Neural cell (in vitro differentiated cells): ENCODE results near the gene UBXN4. TPM values are rescaled to one million over a fixed set of nuclear protein-coding genes. Genes with fewer than 3 reads are reported as not detected.
"Not testable (repeated sequence)": the region's sequence is repeated elsewhere in the genome, so short reads cannot be mapped to it uniquely, and the experiment has no call there.

Experiments
- H2AFZ ChIP-seq: fragments of 200-600, 300-800 bp; sonication (generic), shearing (Covaris generic); 2 replicates; pipeline ENCODE4 v1.6.0; 2014; ENCODE audit warnings: low read depth, mild to moderate bottlenecking, antibody characterized with exemption, low read length, moderate library complexity
- H3F3A ChIP-seq: fragments of 200-600 bp; shearing (Covaris generic); 2 replicates; pipeline ENCODE4 v1.6.1; 2016; ENCODE audit warnings: mild to moderate bottlenecking, moderate library complexity, mixed read lengths, antibody characterized with exemption, low read length; ENCODE audit not compliant: insufficient read depth, poor library complexity, severe bottlenecking
- H3K27ac ChIP-seq: fragments of 200-600, 300-800 bp; sonication (generic), shearing (Covaris generic); 2 replicates; pipeline ENCODE4 v1.5.1; 2014; ENCODE audit warnings: mild to moderate bottlenecking, low read length, moderate library complexity
- H3K27me3 ChIP-seq: fragments of 300-800, 200-600 bp; sonication (generic), shearing (Covaris generic); 2 replicates; pipeline ENCODE4 v1.6.0; 2014; ENCODE audit warnings: mild to moderate bottlenecking, low read depth, low read length, moderate library complexity; ENCODE audit not compliant: insufficient read depth
- H3K36me3 ChIP-seq: fragments of 300-800, 200-600 bp; sonication (generic), shearing (Covaris generic); 2 replicates; pipeline ENCODE4 v1.5.1; 2014; ENCODE audit warnings: mild to moderate bottlenecking, antibody characterized with exemption, low read length, moderate library complexity; ENCODE audit not compliant: insufficient read depth
- H3K4me2 ChIP-seq: fragments of 300-800, 200-600 bp; sonication (generic), shearing (Covaris generic); 2 replicates; pipeline ENCODE4 v1.6.0; 2014; ENCODE audit warnings: mild to moderate bottlenecking, low read length
- H3K4me3 ChIP-seq: fragments of 300-800, 200-600 bp; sonication (generic), shearing (Covaris generic); 2 replicates; pipeline ENCODE4 v1.5.1; 2014; ENCODE audit warnings: mild to moderate bottlenecking, low read length, moderate library complexity
- H3K79me2 ChIP-seq: fragments of 200-600 bp; shearing (Covaris generic); replicated peaks from 2 replicates; pipeline ENCODE4 v1.6.0; 2014; ENCODE audit warnings: mild to moderate bottlenecking, low read length, moderate library complexity; ENCODE audit not compliant: insufficient read depth
- H3K9ac ChIP-seq: fragments of 300-800, 200-600 bp; sonication (generic), shearing (Covaris generic); 2 replicates; pipeline ENCODE4 v1.6.1; 2016; ENCODE audit warnings: mild to moderate bottlenecking, low read length, mixed read lengths
- H3K9me2 ChIP-seq: fragments of 200-600 bp; shearing (Covaris generic); 2 replicates; pipeline ENCODE4 v1.6.1; 2016; ENCODE audit warnings: mild to moderate bottlenecking, low read length, mixed read lengths; ENCODE audit not compliant: insufficient read depth
- H3K9me3 ChIP-seq: fragments of 200-600, 300-800 bp; sonication (generic), shearing (Covaris generic); 2 replicates; pipeline ENCODE4 v1.6.1; 2016; ENCODE audit warnings: mild to moderate bottlenecking, mixed run types, low read length, moderate library complexity, mixed read lengths
- H4K20me1 ChIP-seq: fragments of 200-600 bp; shearing (Covaris generic); 2 replicates; pipeline ENCODE4 v1.6.1; 2016; ENCODE audit warnings: mild to moderate bottlenecking, mixed run types; ENCODE audit not compliant: insufficient read depth
- CTCF ChIP-seq: fragments of 450-650 bp; IDR thresholded peaks from 2 replicates; pipeline ENCODE4 v1.5.1; 2014; ENCODE audit warnings: antibody characterized with exemption, mild to moderate bottlenecking, moderate library complexity; ENCODE audit not compliant: poor library complexity, severe bottlenecking
- EP300 ChIP-seq: fragments of 450-650 bp; conservative IDR thresholded peaks from 2 replicates; pipeline ENCODE4 v1.6.1; 2014; ENCODE audit warnings: antibody characterized with exemption, mild to moderate bottlenecking, moderate library complexity; ENCODE audit not compliant: poor library complexity, severe bottlenecking
- EZH2 ChIP-seq: fragments of 200-600, 300-800 bp; shearing (Covaris generic), sonication (generic); IDR thresholded peaks from 2 replicates; pipeline ENCODE4 v1.6.1; 2014; ENCODE audit warnings: antibody characterized with exemption, low read length, borderline replicate concordance, mild to moderate bottlenecking; ENCODE audit not compliant: insufficient read depth, poor library complexity, severe bottlenecking
- MXI1 ChIP-seq: fragments of 450-650 bp; conservative IDR thresholded peaks from 2 replicates; pipeline ENCODE4 v1.6.1; 2014; ENCODE audit warnings: antibody characterized with exemption, mild to moderate bottlenecking; ENCODE audit not compliant: poor library complexity, severe bottlenecking
- POLR2AphosphoS5 ChIP-seq: IDR thresholded peaks from 2 replicates; pipeline ENCODE4 v1.6.1; 2012
- RAD21 ChIP-seq: fragments of 450-650 bp; conservative IDR thresholded peaks from 2 replicates; pipeline ENCODE4 v1.6.1; 2014; ENCODE audit warnings: antibody characterized with exemption, mild to moderate bottlenecking, moderate library complexity
- REST ChIP-seq: IDR thresholded peaks from 2 replicates; pipeline ENCODE4 v1.6.1; 2012; ENCODE audit warnings: borderline replicate concordance
- SMC3 ChIP-seq: fragments of 450-650 bp; conservative IDR thresholded peaks from 2 replicates; pipeline ENCODE4 v1.6.1; 2014; ENCODE audit warnings: antibody characterized with exemption, mild to moderate bottlenecking, moderate library complexity; ENCODE audit not compliant: poor library complexity
- TAF1 ChIP-seq: IDR thresholded peaks from 2 replicates; pipeline ENCODE4 v1.6.1; 2012; ENCODE audit warnings: low read depth
- polyA plus RNA-seq: library from polyadenylated mRNA; depleted of rRNA; stranded (reverse); fragments of >200 nt; gene quantifications from 2 replicates; pipeline ENCODE4 v1.2.3, GENCODE V29; 2014

Gene UBXN4
- polyA plus RNA-seq, 1 donor from 2014 or later: 158 TPM

DNA sequence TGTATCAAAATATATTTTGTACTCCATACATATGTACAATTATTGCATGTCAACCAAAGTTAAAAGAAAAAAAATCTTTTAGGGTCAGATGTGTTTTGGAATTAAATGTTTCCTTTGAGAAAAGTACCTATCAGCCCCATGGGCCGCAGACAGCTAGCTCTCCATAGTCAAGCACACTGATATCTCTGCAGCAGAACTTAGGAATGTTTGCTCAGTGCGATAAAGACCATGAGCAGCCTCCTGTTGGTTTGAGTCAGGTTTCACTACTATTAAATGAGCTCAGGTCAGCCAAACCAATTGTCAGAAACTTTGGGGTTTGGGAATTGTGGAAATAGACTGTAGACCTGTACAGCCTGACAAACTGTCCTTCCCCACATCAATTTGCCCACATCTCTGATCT, 61.6 kb downstream of the UBXN4 start:
- Histone ChIP-seq H3K4me3 (no peak overlapping the region), H3K9ac (no peak overlapping the region), H3K27ac (no peak overlapping the region), H3K79me2 (no peaks in the 10 kb centered on the region), H3K9me3 (peaks cover 5% of the 10 kb centered on the region), H2AFZ (no peak overlapping the region), H3K27me3 (no peaks in the 10 kb centered on the region), H3K9me2 (no peaks in the 10 kb centered on the region), H3K36me3 (no peaks in the 10 kb centered on the region), H4K20me1 (no peaks in the 10 kb centered on the region), H3K4me2 (no peak overlapping the region), H3F3A (no peaks in the 10 kb centered on the region)
- no peak for TF ChIP-seq EP300

GRCh38 chr2:135807874-135808273, 66.2 kb downstream of the UBXN4 start:
- not testable (repeated sequence) for H3K4me2 ChIP-seq, H3K9me3 ChIP-seq, H3K27ac ChIP-seq, H4K20me1 ChIP-seq, H3K9me2 ChIP-seq, H3F3A ChIP-seq, H3K79me2 ChIP-seq, H3K4me3 ChIP-seq, H3K27me3 ChIP-seq, H2AFZ ChIP-seq, H3K9ac ChIP-seq, H3K36me3 ChIP-seq

- Histone ChIP-seq H3K4me2 (no peak overlapping the region), H3K9me2 (no peaks in the 10 kb centered on the region), H2AFZ (no peak overlapping the region), H3F3A (no peaks in the 10 kb centered on the region), H3K79me2 (no peaks in the 10 kb centered on the region), H3K4me3 (no peak overlapping the region), H3K36me3 (no peaks in the 10 kb centered on the region), H3K9ac (no peak overlapping the region), H3K27me3 (no peaks in the 10 kb centered on the region), H3K27ac (no peak overlapping the region), H3K9me3 (no peaks in the 10 kb centered on the region), H4K20me1 (no peaks in the 10 kb centered on the region)
- TF ChIP-seq CTCF: no peak
- no peak for TF ChIP-seq RAD21
- TF ChIP-seq REST: no peak
- TF ChIP-seq MXI1: no peak
- TF ChIP-seq EP300: no peak
- no peak for TF ChIP-seq TAF1
- no peak for TF ChIP-seq EZH2
- no peak for TF ChIP-seq POLR2AphosphoS5
- TF ChIP-seq SMC3: no peak
Measured at GRCh38 chr2:135812907-135813511, 71.4 kb downstream of the UBXN4 start.
